ENCODE measurements around the gene CNFN.
A peak's percentile ranks its signal among the peaks of the same experiment; 100 is the strongest.

The CNFN gene

GRCh38 chr19:42389899-42390298 lies at the start of gene CNFN:
CNFN (minus strand) TSS chr19:42390297; CDS start chr19:42389037, 1,260 bp downstream.
- no peak for DNase-seq (ENCODE audit: low read depth in 2 of 2)

GRCh38 chr19:42436006-42436405 lies 45.9 kb upstream of the CNFN start:
- DNase-seq (ENCODE audit: low read depth in 2 of 2), result no peak

GRCh38 chr19:42435316-42435715 lies 45.2 kb upstream of the CNFN start:
- no peak for DNase-seq (ENCODE audit: low read depth in 2 of 2)

GRCh38 chr19:42433503-42434260 lies 43.6 kb upstream of the CNFN start:
- DNase-seq (ENCODE audit: low read depth in 2 of 2), result peak; percentile 51 to 67

- no peak for DNase-seq (ENCODE audit: low read depth in 2 of 2)
These were observed 41.4 kb upstream of the CNFN start for GRCh38 chr19:42431486-42431885.

GRCh38 chr19:42428676-42429075 lies 38.6 kb upstream of the CNFN start:
- DNase-seq (ENCODE audit: low read depth in 2 of 2), result no peak

GRCh38 chr19:42427313-42427712 lies 37.2 kb upstream of the CNFN start, which contains the start of gene LIPE:
LIPE (minus strand) TSS chr19:42427388; CDS start chr19:42427149, 239 bp downstream.
- DNase-seq (ENCODE audit: low read depth in 2 of 2), result no peak

- DNase-seq (ENCODE audit: low read depth in 2 of 2), result no peak
These were observed 36.5 kb upstream of the CNFN start for GRCh38 chr19:42426643-42427042.

GRCh38 chr19:42424712-42425131 lies 34.6 kb upstream of the CNFN start:
- no peak for DNase-seq (ENCODE audit: low read depth in 2 of 2)

GRCh38 chr19:42424345-42424707 lies 34.2 kb upstream of the CNFN start:
- DNase-seq (ENCODE audit: low read depth in 2 of 2), result no peak

- DNase-seq (ENCODE audit: low read depth in 2 of 2), result peak; percentile 91
These were observed 33.6 kb upstream of the CNFN start for GRCh38 chr19:42423462-42424344.

- peak; percentile 28 to 31 for DNase-seq (ENCODE audit: low read depth in 2 of 2)
These were observed 32.9 kb upstream of the CNFN start for GRCh38 chr19:42422901-42423461.

- DNase-seq (ENCODE audit: low read depth in 2 of 2), result no peak
These were observed 32.2 kb upstream of the CNFN start for GRCh38 chr19:42422092-42422900.

- DNase-seq (ENCODE audit: low read depth in 2 of 2), result no peak
These were observed 31.5 kb upstream of the CNFN start for GRCh38 chr19:42421591-42422031.

GRCh38 chr19:42421101-42421500 lies 31.0 kb upstream of the CNFN start:
- DNase-seq (ENCODE audit: low read depth in 2 of 2), result no peak

GRCh38 chr19:42420055-42420544 lies 30.0 kb upstream of the CNFN start:
- peak; percentile 72 to 76 for DNase-seq (ENCODE audit: low read depth in 2 of 2)

GRCh38 chr19:42419309-42419708 lies 29.2 kb upstream of the CNFN start:
- DNase-seq (ENCODE audit: low read depth in 2 of 2), result no peak

GRCh38 chr19:42412661-42413076 lies 22.6 kb upstream of the CNFN start:
- DNase-seq (ENCODE audit: low read depth in 2 of 2), result no peak

GRCh38 chr19:42412227-42412626 lies 22.1 kb upstream of the CNFN start:
- no peak for DNase-seq (ENCODE audit: low read depth in 2 of 2)

GRCh38 chr19:42411581-42412178 lies 21.6 kb upstream of the CNFN start:
- DNase-seq (ENCODE audit: low read depth in 2 of 2), result no peak

GRCh38 chr19:42410371-42410770 lies 20.3 kb upstream of the CNFN start:
- no peak for DNase-seq (ENCODE audit: low read depth in 2 of 2)
